ENCODE data around the gene MRPS18C.

DNA sequence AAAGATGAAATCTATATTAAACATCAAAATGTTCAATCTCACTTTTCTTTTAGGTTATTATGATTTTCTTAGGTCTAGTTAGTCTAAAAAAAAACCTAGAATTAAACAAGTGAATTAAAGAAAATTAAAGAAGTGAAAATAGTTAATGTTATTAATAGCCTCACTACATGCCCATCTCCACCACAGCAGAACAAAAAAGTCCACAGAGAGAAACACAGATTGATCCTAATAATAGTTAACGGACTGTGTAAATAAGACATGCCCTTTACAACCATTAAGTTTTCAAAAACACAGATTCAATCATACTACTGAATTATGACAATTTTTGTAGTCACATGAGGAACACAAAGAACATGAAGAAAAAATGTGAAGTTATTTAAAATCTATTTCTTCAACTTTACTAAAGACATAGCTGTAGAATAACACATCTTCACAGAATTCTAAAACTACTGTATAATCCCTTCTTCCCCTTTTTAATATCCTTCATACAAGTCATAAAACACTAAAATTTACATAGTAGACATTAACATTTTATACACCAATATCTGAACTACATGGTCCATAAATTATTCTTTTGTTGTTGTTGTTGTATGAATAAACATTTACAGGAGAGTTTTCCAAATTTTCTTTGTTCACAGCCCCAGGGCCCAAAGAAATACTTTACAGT lies 15.6 kb upstream of the MRPS18C start:
- TF ChIP-seq, protein P1, sequence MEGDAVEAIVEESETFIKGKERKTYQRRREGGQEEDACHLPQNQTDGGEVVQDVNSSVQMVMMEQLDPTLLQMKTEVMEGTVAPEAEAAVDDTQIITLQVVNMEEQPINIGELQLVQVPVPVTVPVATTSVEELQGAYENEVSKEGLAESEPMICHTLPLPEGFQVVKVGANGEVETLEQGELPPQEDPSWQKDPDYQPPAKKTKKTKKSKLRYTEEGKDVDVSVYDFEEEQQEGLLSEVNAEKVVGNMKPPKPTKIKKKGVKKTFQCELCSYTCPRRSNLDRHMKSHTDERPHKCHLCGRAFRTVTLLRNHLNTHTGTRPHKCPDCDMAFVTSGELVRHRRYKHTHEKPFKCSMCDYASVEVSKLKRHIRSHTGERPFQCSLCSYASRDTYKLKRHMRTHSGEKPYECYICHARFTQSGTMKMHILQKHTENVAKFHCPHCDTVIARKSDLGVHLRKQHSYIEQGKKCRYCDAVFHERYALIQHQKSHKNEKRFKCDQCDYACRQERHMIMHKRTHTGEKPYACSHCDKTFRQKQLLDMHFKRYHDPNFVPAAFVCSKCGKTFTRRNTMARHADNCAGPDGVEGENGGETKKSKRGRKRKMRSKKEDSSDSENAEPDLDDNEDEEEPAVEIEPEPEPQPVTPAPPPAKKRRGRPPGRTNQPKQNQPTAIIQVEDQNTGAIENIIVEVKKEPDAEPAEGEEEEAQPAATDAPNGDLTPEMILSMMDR (conservative IDR thresholded peaks at IDR 0.05; ENCODE audit: low read depth, low read length): no peak
- TF ChIP-seq RAD21 (IDR thresholded peaks at IDR 0.05; ENCODE audit: low read length) (no peak), POLR2A (IDR thresholded peaks at IDR 0.05; ENCODE audit: low read depth, low read length) (no peak), MAFK (IDR thresholded peaks at IDR 0.05; ENCODE audit: low read depth, low read length) (no peak), BHLHE40 (IDR thresholded peaks at IDR 0.05; ENCODE audit: low read depth, low read length) (no peak), MXI1 (IDR thresholded peaks at IDR 0.05; ENCODE audit: borderline replicate concordance, low read depth, low read length) (no peak), RFX5 (IDR thresholded peaks at IDR 0.05; ENCODE audit: low read depth, low read length) (no peak), NFE2L2 (IDR thresholded peaks at IDR 0.05; ENCODE audit: low read depth, low read length) (no peak)

All from IMR-90 (cell line).